H1 (cell line): Measurements from ENCODE around the gene F8. TPM values are rescaled to one million over a fixed set of nuclear protein-coding genes. Genes with fewer than 3 reads are reported as not detected.

Experiments
- CBX5 ChIP-seq: fragments of 300-800, 300-1000 bp; sonication (generic); IDR thresholded peaks from 2 replicates; pipeline ENCODE4 v1.7.1; 2016; ENCODE audit warnings: antibody characterized with exemption, low read length, low read depth
- HDAC6 ChIP-seq: IDR thresholded peaks from one replicate; pipeline ENCODE4 v1.7.1; 2012; ENCODE audit warnings: low read depth, mild to moderate bottlenecking, inconsistent platforms, low read length, moderate library complexity
- RFX5 ChIP-seq: IDR thresholded peaks from 2 replicates; pipeline ENCODE4 v1.6.1; 2011; ENCODE audit warnings: low read depth, low read length, improper control_type of control experiment, borderline replicate concordance
- polyA plus RNA-seq, 7 experiments: library from polyadenylated mRNA; depleted of rRNA in 3 of 7; stranded (reverse) in 5 of 7; unstranded in 2 of 7; fragments of >200 nt in 5 of 7; fragments of 200-250 nt in 2 of 7; gene quantifications; 1 replicate in 5 of 7; 2 replicates in 1 of 7; 4 replicates in 1 of 7; pipeline versions ENCODE4 v1.2.1 to v1.2.3, GENCODE V29; 2011 to 2013; ENCODE audit warnings: missing spikeins in 2 of 7, mixed read lengths in 2 of 7
- total RNA-seq: library from RNA; stranded (reverse); fragmentation: NEBNext Ultra II Directional; extraction: Animal tissue kit (Norgen Biotek cat#: 25700); gene quantifications from 2 replicates; pipeline ENCODE4 v1.2.1, GENCODE V29; 2021

F8 gene
- total and polyA plus RNA-seq, 2 of the 8 experiments (the other 6 are each of a cell fraction or from before 2014, with no cell fraction given): 1.1 to 2.6 TPM

- TF ChIP-seq RFX5 (no peak), HDAC6 (no peak), CBX5 (no peak)
Measured at GRCh38 chrX:154802947-154803346, 219.6 kb downstream of the F8 start (continued).
